Suppressor macrophage (primary cell): Measurements from ENCODE around the gene KMT2B.

Experiments used
- DNase-seq, 4 experiments: peaks; one replicate each; pipeline ENCODE4 v3.0.0-alpha.2; 2020 to 2022

KMT2B gene

GRCh38 chr19:35727053-35727955 lies 9.5 kb downstream of the KMT2B start:
- DNase-seq, result no peak

- no peak for DNase-seq
Observed at GRCh38 chr19:35727956-35728706, 10.3 kb downstream of the KMT2B start.

GRCh38 chr19:35729021-35729420 lies 11.2 kb downstream of the KMT2B start:
- no peak for DNase-seq

GRCh38 chr19:35729763-35730162 lies 12.0 kb downstream of the KMT2B start:
- DNase-seq, result no peak

GRCh38 chr19:35730326-35730725 lies 12.5 kb downstream of the KMT2B start:
- DNase-seq, result no peak

GRCh38 chr19:35731353-35731752 lies 13.6 kb downstream of the KMT2B start:
- no peak for DNase-seq

- DNase-seq, result no peak
Observed at GRCh38 chr19:35731779-35732405, 14.1 kb downstream of the KMT2B start.

GRCh38 chr19:35732540-35733179 lies 14.9 kb downstream of the KMT2B start:
- no peak for DNase-seq

- no peak for DNase-seq
Observed at GRCh38 chr19:35733180-35734125, 15.7 kb downstream of the KMT2B start.

GRCh38 chr19:35734273-35734672 lies 16.5 kb downstream of the KMT2B start:
- no peak for DNase-seq

- no peak for DNase-seq
Observed at GRCh38 chr19:35734889-35735288, 17.1 kb downstream of the KMT2B start.

GRCh38 chr19:35736913-35737886 lies 19.4 kb downstream of the KMT2B start:
- DNase-seq, result no peak

GRCh38 chr19:35738021-35738886 lies 20.5 kb downstream of the KMT2B start:
- DNase-seq, result no peak

GRCh38 chr19:35738887-35739229 lies 21.1 kb downstream of the KMT2B start:
- no peak for DNase-seq

GRCh38 chr19:35739275-35740107 lies 21.7 kb downstream of the KMT2B start:
- DNase-seq, result no peak

- no peak for DNase-seq
Observed at GRCh38 chr19:35740108-35740422, 22.3 kb downstream of the KMT2B start.

- peak; percentile 97 to 99 (median 98) for DNase-seq
Observed at GRCh38 chr19:35740423-35741202, 22.8 kb downstream of the KMT2B start.

GRCh38 chr19:35741203-35741515 lies 23.4 kb downstream of the KMT2B start:
- no peak for DNase-seq
